H7 (cell line): Measurements from ENCODE around the gene PVRIG. TPM values are rescaled to one million over a fixed set of nuclear protein-coding genes. Genes with fewer than 3 reads are reported as not detected.
"Not testable (repeated sequence)": the region's sequence is repeated elsewhere in the genome, so short reads cannot be mapped to it uniquely, and the experiment has no call there.

ENCODE experiments used
- DNase-seq: peaks from one replicate; pipeline ENCODE4 v3.0.0; 2012
- H3K27me3 ChIP-seq: 2 replicates; pipeline ENCODE4 v1.6.0; 2011; ENCODE audit warnings: mild to moderate bottlenecking, low read length; ENCODE audit not compliant: control insufficient read depth, insufficient read depth
- H3K36me3 ChIP-seq: replicated peaks from 2 replicates; pipeline ENCODE4 v1.5.1; 2011; ENCODE audit warnings: low read length; ENCODE audit not compliant: control insufficient read depth, insufficient read depth
- H3K4me3 ChIP-seq: 2 replicates; pipeline ENCODE4 v1.5.1; 2011; ENCODE audit warnings: low read depth, mild to moderate bottlenecking, control low read depth, low read length, moderate library complexity; ENCODE audit not compliant: insufficient read depth
- total RNA-seq: library from RNA; depleted of rRNA; stranded (reverse); fragments of >200 nt; shearing (Covaris generic); gene quantifications from 2 replicates; pipeline ENCODE4 v1.2.3, GENCODE V29; 2014

The PVRIG gene
- total RNA-seq, 1 experiment from 2014 or later = not detected

GRCh38 chr7:100212631-100213286 is 7.0 kb upstream of the PVRIG start:
- H3K36me3 ChIP-seq = no peaks in the 10 kb centered on the region
- peaks cover 6% of the 10 kb centered on the region for H3K27me3 ChIP-seq
- no peak overlapping the region for H3K4me3 ChIP-seq
- no peak for DNase-seq

GRCh38 chr7:100213672-100214071 is 6.1 kb upstream of the PVRIG start:
- H3K27me3 ChIP-seq = peaks cover 6% of the 10 kb centered on the region
- no peak overlapping the region for H3K4me3 ChIP-seq
- DNase-seq = no peak
- H3K36me3 ChIP-seq = no peaks in the 10 kb centered on the region

- H3K36me3 ChIP-seq, DNase-seq, H3K27me3 ChIP-seq, H3K4me3 ChIP-seq: not testable (repeated sequence)
These were observed 5.4 kb upstream of the PVRIG start for GRCh38 chr7:100214356-100214755.

- DNase-seq = no peak
- H3K27me3 ChIP-seq = peaks cover 6% of the 10 kb centered on the region
- H3K36me3 ChIP-seq = no peaks in the 10 kb centered on the region
- no peak overlapping the region for H3K4me3 ChIP-seq
These were observed 3.9 kb upstream of the PVRIG start for GRCh38 chr7:100215895-100216294.

- not testable (repeated sequence) for H3K4me3 ChIP-seq, H3K27me3 ChIP-seq, DNase-seq, H3K36me3 ChIP-seq
These were observed 1.8 kb upstream of the PVRIG start for GRCh38 chr7:100217934-100218333.

GRCh38 chr7:100219271-100219737 is 445 bp upstream of the PVRIG start:
- Histone ChIP-seq H3K4me3 (no peak overlapping the region), H3K27me3 (peaks cover 3% of the 10 kb centered on the region), H3K36me3 (peaks cover 1% of the 10 kb centered on the region)
- DNase-seq = no peak

- no peaks in the 10 kb centered on the region for H3K27me3 ChIP-seq
- H3K36me3 ChIP-seq = peaks cover 1% of the 10 kb centered on the region
- no peak overlapping the region for H3K4me3 ChIP-seq
- no peak for DNase-seq
These were observed 959 bp downstream of the PVRIG start for GRCh38 chr7:100220586-100221230.

GRCh38 chr7:100221231-100221718 is 1.5 kb downstream of the PVRIG start:
- no peak for DNase-seq
- Histone ChIP-seq H3K36me3 (peaks cover 1% of the 10 kb centered on the region), H3K27me3 (no peaks in the 10 kb centered on the region), H3K4me3 (no peak overlapping the region)

GRCh38 chr7:100221767-100222444 is 2.2 kb downstream of the PVRIG start:
- Histone ChIP-seq H3K27me3 (no peaks in the 10 kb centered on the region), H3K36me3 (peaks cover 1% of the 10 kb centered on the region), H3K4me3 (no peak overlapping the region)
- no peak for DNase-seq

- H3K36me3 ChIP-seq = peaks cover 1% of the 10 kb centered on the region
- H3K27me3 ChIP-seq = no peaks in the 10 kb centered on the region
- H3K4me3 ChIP-seq = no peak overlapping the region
- no peak for DNase-seq
These were observed 2.8 kb downstream of the PVRIG start for GRCh38 chr7:100222445-100223132.

GRCh38 chr7:100223376-100223927 is 3.7 kb downstream of the PVRIG start:
- not testable (repeated sequence) for H3K27me3 ChIP-seq, DNase-seq, H3K36me3 ChIP-seq, H3K4me3 ChIP-seq

- not testable (repeated sequence) for H3K36me3 ChIP-seq, H3K27me3 ChIP-seq, DNase-seq, H3K4me3 ChIP-seq
These were observed 5.1 kb downstream of the PVRIG start for GRCh38 chr7:100224891-100225290.

GRCh38 chr7:100234660-100235317 is 15.0 kb downstream of the PVRIG start:
- not testable (repeated sequence) for H3K36me3 ChIP-seq, DNase-seq, H3K27me3 ChIP-seq, H3K4me3 ChIP-seq

- not testable (repeated sequence) for DNase-seq, H3K4me3 ChIP-seq, H3K27me3 ChIP-seq, H3K36me3 ChIP-seq
These were observed 20.2 kb downstream of the PVRIG start for GRCh38 chr7:100239975-100240374.
